CD14-positive monocyte (primary cell): ENCODE results near the gene TMEM218. TPM values are rescaled to one million over a fixed set of nuclear protein-coding genes. Genes with fewer than 3 reads are reported as not detected.

Experiments used
- DNase-seq, 3 donors: peaks; one replicate each; pipeline ENCODE4 v3.0.0-alpha.2; 2011 to 2022
- H2AFZ ChIP-seq: 2 replicates; pipeline ENCODE4 v1.6.0; 2012; ENCODE audit warnings: mild to moderate bottlenecking, low read depth, low read length, inconsistent platforms; ENCODE audit not compliant: insufficient read depth, poor library complexity, severe bottlenecking
- H3K27ac ChIP-seq, 2 donors: 1 replicate in 1 of 2; 2 replicates in 1 of 2; pipeline ENCODE4 v1.5.1; 2012 to 2013; ENCODE audit warnings: low read length in 2 of 2, control low read depth in 1 of 2, inconsistent platforms in 1 of 2, low read depth in 1 of 2, mild to moderate bottlenecking in 1 of 2
- H3K27me3 ChIP-seq, 2 donors: one replicate each; pipeline versions ENCODE4 v1.6.0 to v1.6.1; 2011 to 2013; ENCODE audit warnings: low read length in 2 of 2; ENCODE audit not compliant: control insufficient read depth in 2 of 2, insufficient read depth in 2 of 2
- H3K36me3 ChIP-seq, 2 donors: replicated peaks in 1 of 2; 1 replicate in 1 of 2; 2 replicates in 1 of 2; pipeline versions ENCODE4 v1.5.1 to v1.6.1; 2012 to 2013; ENCODE audit warnings: low read length in 2 of 2, control low read depth in 1 of 2, inconsistent platforms in 1 of 2, mild to moderate bottlenecking in 1 of 2; ENCODE audit not compliant: insufficient read depth in 2 of 2, control insufficient read depth in 1 of 2
- H3K4me1 ChIP-seq, 2 donors: 1 replicate in 1 of 2; 2 replicates in 1 of 2; pipeline versions ENCODE4 v1.5.1 to v1.6.1; 2012 to 2013; ENCODE audit warnings: low read length in 2 of 2, control low read depth in 1 of 2, inconsistent platforms in 1 of 2, mild to moderate bottlenecking in 1 of 2, moderate library complexity in 1 of 2; ENCODE audit not compliant: insufficient read depth in 2 of 2, control insufficient read depth in 1 of 2
- H3K4me2 ChIP-seq: replicated peaks from 2 replicates; pipeline ENCODE3; 2012; ENCODE audit warnings: low read length, moderate library complexity, mild to moderate bottlenecking; ENCODE audit not compliant: poor library complexity, severe bottlenecking; ENCODE audit errors: extremely low read depth
- H3K4me3 ChIP-seq, 3 experiments: fragments of 200-600 bp in 1 of 3; sonication (generic) in 1 of 3; replicated peaks in 1 of 3; 1 replicate in 2 of 3; 2 replicates in 1 of 3; pipeline ENCODE4 v1.5.1; 2011 to 2013; ENCODE audit warnings: low read length in 3 of 3, mild to moderate bottlenecking in 3 of 3, control low read depth in 2 of 3, low read depth in 2 of 3, inconsistent platforms in 1 of 3, moderate library complexity in 1 of 3
- H3K79me2 ChIP-seq: 2 replicates; pipeline ENCODE4 v1.6.0; 2012; ENCODE audit warnings: mild to moderate bottlenecking, control low read depth, inconsistent platforms, low read length, moderate library complexity; ENCODE audit not compliant: insufficient read depth
- H3K9ac ChIP-seq: 2 replicates; pipeline ENCODE4 v1.6.0; 2017; ENCODE audit warnings: low read length, mild to moderate bottlenecking; ENCODE audit not compliant: insufficient read depth, poor library complexity, severe bottlenecking
- H3K9me3 ChIP-seq, 2 donors: replicated peaks in 1 of 2; 1 replicate in 1 of 2; 2 replicates in 1 of 2; pipeline versions ENCODE4 v1.5.1 to v1.6.1; 2012 to 2013; ENCODE audit warnings: low read length in 2 of 2, control low read depth in 1 of 2; ENCODE audit not compliant: control insufficient read depth in 1 of 2, insufficient read depth in 1 of 2
- H4K20me1 ChIP-seq: 2 replicates; pipeline ENCODE4 v1.6.0; 2012; ENCODE audit warnings: mild to moderate bottlenecking, low read length, control low read depth, moderate library complexity; ENCODE audit not compliant: insufficient read depth
- H3K27ac Mint-ChIP-seq, 7 donors: one replicate each; pipeline ENCODE4 v1.8.0; 2020; ENCODE audit warnings: mild to moderate bottlenecking in 7 of 7, mixed read lengths in 7 of 7, moderate library complexity in 6 of 7, inconsistent platforms in 2 of 7
- H3K27me3 Mint-ChIP-seq, 3 donors: one replicate each; pipeline ENCODE4 v1.8.0; 2021 to 2022; ENCODE audit warnings: low read depth in 3 of 3, mild to moderate bottlenecking in 3 of 3, mixed read lengths in 3 of 3, moderate library complexity in 3 of 3, inconsistent platforms in 1 of 3
- H3K36me3 Mint-ChIP-seq, 2 donors: one replicate each; pipeline ENCODE4 v1.8.0; 2020; ENCODE audit warnings: mixed read lengths in 2 of 2, inconsistent platforms in 1 of 2, mild to moderate bottlenecking in 1 of 2
- H3K4me1 Mint-ChIP-seq: one replicate; pipeline ENCODE4 v1.8.0; 2020; ENCODE audit warnings: mild to moderate bottlenecking, mixed read lengths
- H3K4me3 Mint-ChIP-seq, 2 donors: one replicate each; pipeline ENCODE4 v1.8.0; 2020; ENCODE audit warnings: mild to moderate bottlenecking in 2 of 2, mixed read lengths in 2 of 2, moderate library complexity in 1 of 2
- H3K9me3 Mint-ChIP-seq, 7 donors: one replicate each; pipeline ENCODE4 v1.8.0; 2020 to 2022; ENCODE audit warnings: mixed read lengths in 7 of 7, mild to moderate bottlenecking in 6 of 7, moderate library complexity in 6 of 7, inconsistent platforms in 2 of 7
- CTCF ChIP-seq: fragments of 200-600 bp; IDR thresholded peaks from one replicate; pipeline ENCODE4 v1.8.0; 2022; ENCODE audit warnings: antibody characterized with exemption, mild to moderate bottlenecking
- WGBS: methylation state at CpG from one replicate; pipeline ENCODE4 v1.1.5; 2013; ENCODE audit warnings: missing lambda C conversion rate; ENCODE audit not compliant: insufficient coverage; 5-methylcytosine and 5-hydroxymethylcytosine counted together
- intact Hi-C, 2 donors: fragments of 100-400 bp; cut with micrococcal nuclease; formaldehyde crosslinking; loops; one replicate each; pipeline versions ENCODE4 v1.15.0 to v1.15.1; 2023
- polyA plus RNA-seq, 3 donors: library from polyadenylated mRNA; depleted of rRNA in 1 of 3; unstranded in 2 of 3; stranded (reverse) in 1 of 3; fragments of 300-500 nt in 2 of 3; fragments of >200 nt in 1 of 3; fragmentation: Illumina TruSeq in 2 of 3; gene quantifications; 1 replicate in 2 of 3; 2 replicates in 1 of 3; pipeline ENCODE4 v1.2.3, GENCODE V29; 2012 to 2021

Gene TMEM218
- polyA plus RNA-seq, 3 donors: 40.3 to 57.7 (median 55.7) TPM

- intact Hi-C loops: no loop called here
- no peaks in the 10 kb centered on the region for H3K36me3 ChIP-seq
- no peak overlapping the region for H3K27ac ChIP-seq
- peaks cover 2 to 6% of the 10 kb centered on the region in 2 donors for H3K4me1 ChIP-seq
- H3K79me2 ChIP-seq: no peaks in the 10 kb centered on the region
- no peak overlapping the region for H3K4me2 ChIP-seq
- peaks cover 0 to 3% (median 0%) of the 10 kb centered on the region in 7 donors for H3K9me3 Mint-ChIP-seq
- no peak overlapping the region for H3K9ac ChIP-seq
- TF ChIP-seq CTCF: no peak
- H3K27ac Mint-ChIP-seq: peak overlapping the region in 1 of 7 donors; percentile 2
- no peak overlapping the region for H2AFZ ChIP-seq
- no peak overlapping the region for H3K4me3 ChIP-seq
- H3K9me3 ChIP-seq: no peaks in the 10 kb centered on the region
- no peaks in the 10 kb centered on the region for H3K36me3 Mint-ChIP-seq
- H4K20me1 ChIP-seq: no peaks in the 10 kb centered on the region
- peaks cover 0 to 16% of the 10 kb centered on the region in 2 donors for H3K27me3 ChIP-seq
- H3K4me1 Mint-ChIP-seq: peaks cover 7% of the 10 kb centered on the region
- H3K27me3 Mint-ChIP-seq: peaks cover 22 to 34% (median 23%) of the 10 kb centered on the region in 3 donors
- DNase-seq: no peak
- H3K4me3 Mint-ChIP-seq: no peak overlapping the region
- WGBS: 89% methylated on average over 5 of the region's 8 CpGs
Measured at GRCh38 chr11:125138966-125139365, 27.5 kb upstream of the TMEM218 start.

- no peak for TF ChIP-seq CTCF
- Mint-ChIP-seq H3K27me3 (peaks cover 19 to 35% (median 22%) of the 10 kb centered on the region in 3 donors), H3K9me3 (peaks cover 0 to 3% (median 0%) of the 10 kb centered on the region in 7 donors), H3K27ac (no peak overlapping the region), H3K36me3 (no peaks in the 10 kb centered on the region), H3K4me3 (no peak overlapping the region), H3K4me1 (peaks cover 3% of the 10 kb centered on the region)
- DNase-seq: no peak
- no peak overlapping the region for H3K4me2 ChIP-seq
- H3K79me2 ChIP-seq: no peaks in the 10 kb centered on the region
- no peak overlapping the region for H2AFZ ChIP-seq
- H4K20me1 ChIP-seq: no peaks in the 10 kb centered on the region
- intact Hi-C loops: no loop called here
- no peak overlapping the region for H3K4me3 ChIP-seq
- no peak overlapping the region for H3K9ac ChIP-seq
- H3K4me1 ChIP-seq: no peaks in the 10 kb centered on the region
- H3K9me3 ChIP-seq: no peaks in the 10 kb centered on the region
- H3K36me3 ChIP-seq: no peaks in the 10 kb centered on the region
- H3K27me3 ChIP-seq: peaks cover 0 to 16% of the 10 kb centered on the region in 2 donors
- no peak overlapping the region for H3K27ac ChIP-seq
Measured at GRCh38 chr11:125136001-125136400, 24.6 kb upstream of the TMEM218 start.
